HG02571 (cell line): ENCODE results near the gene ATPAF1.

Experiments used
- ATAC-seq: cut with Tn5 transposase; IDR thresholded peaks from one replicate; pipeline ENCODE4 v1.9.1; 2021; ENCODE audit warnings: mild to moderate bottlenecking, moderate library complexity; ENCODE audit not compliant: unreplicated experiment

ATPAF1 gene

DNA sequence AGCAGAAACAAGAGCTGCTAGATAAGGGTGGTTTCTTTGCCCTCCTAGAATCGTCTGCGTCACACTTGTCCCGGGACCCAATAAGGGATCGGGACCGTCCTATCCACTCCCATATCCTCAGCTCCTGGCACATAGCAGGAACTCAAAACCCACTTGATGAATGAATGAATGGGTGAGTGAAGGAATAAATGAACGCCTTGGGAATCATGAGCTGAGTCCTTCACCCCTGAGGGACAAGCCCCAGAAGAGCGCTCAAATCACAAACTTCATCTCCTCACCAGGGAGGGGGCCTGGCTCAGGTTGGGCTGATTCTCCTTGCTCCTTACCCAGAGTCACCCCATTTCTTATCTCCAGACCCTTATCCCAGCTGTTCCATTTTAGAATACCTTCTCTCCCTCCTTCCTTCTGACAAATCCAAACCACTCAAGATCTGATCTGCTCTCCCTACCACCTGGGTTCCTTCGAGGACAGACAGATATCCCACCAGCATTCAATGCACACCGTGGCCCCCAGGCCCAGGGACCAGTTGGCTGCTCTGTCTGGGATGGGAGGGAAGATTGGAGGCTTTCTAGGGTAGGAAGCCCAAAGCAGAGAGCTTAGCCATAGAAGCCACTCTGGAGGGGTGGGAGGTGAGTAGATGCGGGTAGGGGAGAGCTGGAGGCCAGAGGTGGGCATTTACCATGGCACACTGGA, 50.9 kb downstream of the ATPAF1 start:
- ATAC-seq: no peak

GRCh38 chr1:46616277-46617107, 51.7 kb downstream of the ATPAF1 start, which contains the start of gene MOB3C:
MOB3C (minus strand) TSS chr1:46616811; CDS start chr1:46613321, 3,490 bp downstream.
- ATAC-seq: peak; percentile 70

DNA sequence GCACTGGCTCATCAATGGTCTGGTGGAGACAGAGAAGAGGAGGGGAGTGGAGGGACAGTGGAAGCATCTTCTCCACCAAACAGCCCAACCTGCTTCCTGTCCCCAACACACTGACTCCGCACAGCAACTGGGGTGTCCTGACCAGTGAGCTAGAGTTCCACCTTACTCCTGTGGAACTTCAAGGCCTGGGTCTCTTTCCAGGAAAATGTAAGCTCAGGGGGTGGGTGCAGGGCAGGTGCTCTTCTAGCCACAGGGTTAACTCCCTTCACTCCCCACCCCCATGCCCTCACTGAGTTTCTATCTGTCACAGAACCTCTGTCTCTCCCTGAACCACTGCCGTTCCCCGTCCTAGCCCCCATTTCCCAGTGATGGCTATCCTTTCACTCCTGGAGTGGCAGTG, 52.4 kb downstream of the ATPAF1 start:
- ATAC-seq: no peak

GRCh38 chr1:46615088-46615487, 53.1 kb downstream of the ATPAF1 start:
- no peak for ATAC-seq

GRCh38 chr1:46614604-46614984, 53.6 kb downstream of the ATPAF1 start:
- no peak for ATAC-seq

DNA sequence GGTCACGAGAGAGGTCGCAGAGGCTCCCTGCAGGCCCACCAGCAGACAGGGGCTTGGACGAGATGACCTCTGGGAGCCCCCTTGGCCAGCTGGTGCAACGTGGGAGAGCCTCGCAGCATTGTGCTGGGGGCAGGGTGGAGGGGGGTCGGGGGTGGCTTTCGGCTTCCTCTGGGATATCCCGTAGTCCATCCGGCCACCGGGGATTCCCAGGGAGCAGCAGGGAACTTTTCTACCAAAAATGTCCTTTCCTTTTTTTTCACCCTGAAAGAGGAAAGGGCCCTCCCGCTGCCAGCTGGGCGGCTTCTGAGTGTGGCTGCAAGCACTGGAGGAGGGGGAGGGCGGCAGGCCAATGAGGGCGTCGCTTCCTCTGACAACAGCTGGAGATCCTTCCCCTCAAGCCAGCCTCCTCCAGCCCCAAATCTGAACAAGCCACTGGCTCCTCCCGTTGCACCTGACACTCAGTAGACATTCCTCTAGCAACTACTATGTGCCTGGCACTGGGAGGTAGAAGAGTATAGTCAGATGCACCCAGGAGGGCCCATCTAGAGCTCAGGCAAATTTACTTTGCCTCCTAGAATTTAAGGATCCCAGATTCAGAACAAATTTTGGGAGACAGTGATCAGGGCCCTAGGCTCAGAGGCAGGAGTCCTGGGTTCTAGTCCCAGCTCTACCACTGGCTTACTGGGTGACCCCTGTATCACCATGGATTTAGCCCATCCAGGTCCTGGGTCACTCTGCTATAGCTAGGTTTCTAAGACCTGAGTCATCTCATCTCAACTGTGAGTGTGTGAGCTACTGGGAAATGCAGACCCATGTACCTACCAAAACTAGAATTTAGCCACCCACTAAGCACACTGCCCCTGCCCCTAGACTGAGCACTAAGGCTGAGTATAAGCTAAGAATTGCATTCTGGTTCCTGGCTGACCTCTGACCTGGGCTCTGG, 54.2 kb downstream of the ATPAF1 start:
- no peak for ATAC-seq

GRCh38 chr1:46612937-46613660, 55.1 kb downstream of the ATPAF1 start:
- no peak for ATAC-seq

- no peak for ATAC-seq
These were observed 56.4 kb downstream of the ATPAF1 start for GRCh38 chr1:46611691-46612221.

GRCh38 chr1:46607345-46608130, 60.6 kb downstream of the ATPAF1 start:
- no peak for ATAC-seq

- ATAC-seq: no peak
These were observed 61.8 kb downstream of the ATPAF1 start for GRCh38 chr1:46606255-46606965.

- ATAC-seq: no peak
These were observed 62.9 kb downstream of the ATPAF1 start for GRCh38 chr1:46605232-46605631.

DNA sequence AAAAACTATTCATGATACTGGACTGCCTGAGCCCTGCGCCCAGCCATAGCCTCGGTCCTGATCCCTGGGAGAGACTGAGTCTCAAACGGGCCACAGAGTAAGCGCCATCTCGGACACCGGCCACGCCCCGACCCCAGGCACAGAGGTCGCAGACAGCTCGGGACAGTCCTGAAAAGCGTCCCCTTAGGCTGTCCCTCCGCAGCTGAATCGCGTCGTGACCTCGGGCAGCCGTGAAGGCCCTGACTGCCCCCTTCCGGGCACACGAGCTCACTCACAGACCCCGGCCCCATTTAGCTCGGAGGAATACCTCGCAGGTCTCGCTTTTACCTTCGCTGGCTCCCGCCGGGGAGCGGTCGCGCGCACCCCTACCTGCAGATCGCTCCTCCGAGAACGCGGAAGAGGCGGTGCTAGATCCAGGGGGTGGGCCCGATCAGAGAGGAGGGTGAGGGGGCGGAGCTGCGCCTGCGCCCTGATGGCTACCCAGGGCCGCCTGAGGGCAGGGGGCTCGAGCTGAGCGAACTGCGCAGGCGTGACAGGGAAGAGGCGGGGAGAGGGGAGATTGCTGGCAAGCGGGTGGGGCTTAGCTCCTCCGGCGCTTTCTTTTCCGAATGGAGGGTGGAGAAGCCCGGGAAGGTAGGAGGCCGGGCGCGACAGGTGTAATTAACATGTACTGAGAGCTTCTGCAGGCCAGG, 64.2 kb downstream of the ATPAF1 start, which contains the start of gene MKNK1:
Gene MKNK1 (minus strand): TSS at position 411 of the 692 bp plus-strand sequence. CDS start 20,941 bp downstream, outside the sequence.
- ATAC-seq: peak; percentile 95

GRCh38 chr1:46603481-46603857, 64.7 kb downstream of the ATPAF1 start:
- ATAC-seq: no peak

- no peak for ATAC-seq
These were observed 66.7 kb downstream of the ATPAF1 start for GRCh38 chr1:46601257-46602007.

DNA sequence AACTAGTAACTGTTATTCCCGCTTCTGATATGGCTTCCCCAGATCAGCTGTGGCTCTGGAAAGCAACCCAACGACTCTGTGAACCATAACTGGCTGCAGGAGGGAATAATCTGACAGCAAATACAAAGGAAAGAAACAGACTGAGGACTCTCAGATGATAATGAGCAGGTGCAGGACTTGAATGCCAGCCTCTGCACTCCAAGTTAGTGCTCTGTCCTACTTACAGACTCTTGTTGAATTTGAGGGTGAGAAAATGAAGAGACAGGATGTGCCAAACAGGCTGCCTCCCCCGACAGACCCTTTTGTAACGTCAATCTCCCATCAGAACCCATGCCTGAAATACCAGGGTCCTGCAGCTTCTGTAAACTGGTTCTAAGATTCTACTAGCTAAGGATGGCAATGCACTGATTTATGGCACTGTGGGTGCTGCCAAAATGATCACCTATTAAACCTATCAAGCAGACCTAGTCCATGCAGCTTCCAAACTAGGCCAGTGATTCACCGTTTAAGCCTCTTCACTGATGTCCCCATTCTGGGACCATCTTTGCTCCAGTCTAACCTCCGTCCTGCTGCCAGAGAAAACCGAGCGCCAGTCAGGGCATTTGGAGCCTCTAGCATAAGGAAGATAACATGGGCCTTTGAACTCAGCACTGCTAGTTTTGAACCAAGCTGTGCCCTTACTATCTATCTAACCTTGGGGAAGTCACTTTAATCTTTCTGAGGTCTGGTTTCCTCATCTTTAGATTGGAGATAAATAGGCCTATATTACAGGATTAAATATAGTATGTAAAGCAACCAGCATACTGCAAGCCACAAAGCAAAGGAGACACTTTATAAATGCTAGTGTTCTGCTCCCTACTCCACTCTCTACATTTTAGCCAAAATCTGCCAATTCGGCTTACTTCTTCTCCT, 68.8 kb downstream of the ATPAF1 start:
- ATAC-seq: no peak

DNA sequence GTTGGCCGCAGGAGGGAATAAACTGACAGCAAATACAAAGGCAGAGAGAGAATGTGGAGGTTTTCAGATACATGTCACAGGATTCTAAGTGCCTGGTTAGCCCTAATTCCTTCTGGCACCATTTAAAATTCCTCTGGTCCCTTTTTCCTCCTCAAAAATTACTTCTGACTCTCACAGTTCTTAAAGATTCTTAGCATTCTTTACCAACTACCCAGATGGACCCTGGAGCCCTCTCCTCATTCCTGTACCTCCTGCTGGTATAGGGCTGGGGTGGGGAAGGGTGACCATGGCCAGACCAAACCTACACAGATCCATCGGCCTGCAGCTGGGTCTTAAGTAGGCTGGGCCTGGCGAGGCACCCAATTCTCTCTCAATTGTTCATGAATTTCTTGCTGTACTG, 71.3 kb downstream of the ATPAF1 start:
- no peak for ATAC-seq
